Neutrophil (primary cell): ENCODE data around the gene GSTM2.
"Not testable (repeated sequence)": the region's sequence is repeated elsewhere in the genome, so short reads cannot be mapped to it uniquely, and the experiment has no call there.

Experiments
- H3K27ac ChIP-seq: fragments of 200-600 bp; sonication (generic); 2 replicates; pipeline ENCODE4 v1.5.1; 2016; ENCODE audit warnings: mild to moderate bottlenecking, moderate library complexity
- H3K27me3 ChIP-seq: fragments of 200-600 bp; sonication (generic); 2 replicates; pipeline ENCODE4 v1.6.0; 2016; ENCODE audit warnings: mild to moderate bottlenecking
- H3K36me3 ChIP-seq: fragments of 200-600 bp; sonication (generic); 2 replicates; pipeline ENCODE4 v1.5.1; 2017
- H3K4me1 ChIP-seq, 2 experiments: fragments of 200-600 bp in 1 of 2; sonication (generic) in 1 of 2; 1 replicate in 1 of 2; 2 replicates in 1 of 2; pipeline versions ENCODE4 v1.5.1 to v1.6.1; 2013 to 2016; ENCODE audit warnings: low read depth in 1 of 2, low read length in 1 of 2, mild to moderate bottlenecking in 1 of 2, moderate library complexity in 1 of 2; ENCODE audit not compliant: control insufficient read depth in 1 of 2, insufficient read depth in 1 of 2
- H3K4me3 ChIP-seq, 2 experiments: fragments of 200-600 bp in 1 of 2; sonication (generic) in 1 of 2; 1 replicate in 1 of 2; 2 replicates in 1 of 2; pipeline ENCODE4 v1.5.1; 2013 to 2016; ENCODE audit warnings: low read depth in 1 of 2, low read length in 1 of 2, mild to moderate bottlenecking in 1 of 2, moderate library complexity in 1 of 2
- H3K9me3 ChIP-seq: fragments of 200-600 bp; sonication (generic); 2 replicates; pipeline ENCODE4 v1.5.1; 2016
- CTCF ChIP-seq: fragments of 200-600 bp; sonication (generic); IDR thresholded peaks from 2 replicates; pipeline ENCODE4 v1.5.1; 2016; ENCODE audit warnings: antibody characterized with exemption

Gene GSTM2

GRCh38 chr1:109657395-109657794 is 10.5 kb upstream of the GSTM2 start:
- peaks cover 21% of the 10 kb centered on the region for H3K27me3 ChIP-seq
- no peaks in the 10 kb centered on the region for H3K9me3 ChIP-seq
- no peak overlapping the region for H3K4me3 ChIP-seq
- no peak for TF ChIP-seq CTCF
- peaks cover 6 to 12% of the 10 kb centered on the region in 2 experiments for H3K4me1 ChIP-seq
- no peak overlapping the region for H3K27ac ChIP-seq
- H3K36me3 ChIP-seq: no peaks in the 10 kb centered on the region

GRCh38 chr1:109657970-109658369 is 9.9 kb upstream of the GSTM2 start:
- Histone ChIP-seq H3K9me3 (no peaks in the 10 kb centered on the region), H3K36me3 (no peaks in the 10 kb centered on the region), H3K27ac (no peak overlapping the region), H3K4me1 (peaks cover 6 to 12% of the 10 kb centered on the region in 2 experiments), H3K27me3 (peaks cover 19% of the 10 kb centered on the region), H3K4me3 (no peak overlapping the region)
- no peak for TF ChIP-seq CTCF

- peaks cover 6 to 12% of the 10 kb centered on the region in 2 experiments for H3K4me1 ChIP-seq
- H3K27ac ChIP-seq: no peak overlapping the region
- TF ChIP-seq CTCF: no peak
- H3K9me3 ChIP-seq: no peaks in the 10 kb centered on the region
- no peaks in the 10 kb centered on the region for H3K36me3 ChIP-seq
- H3K27me3 ChIP-seq: peaks cover 14% of the 10 kb centered on the region
- no peak overlapping the region for H3K4me3 ChIP-seq
Measured at GRCh38 chr1:109658533-109659042, 9.3 kb upstream of the GSTM2 start.

- no peak for TF ChIP-seq CTCF
- Histone ChIP-seq H3K27me3 (peaks cover 14% of the 10 kb centered on the region), H3K9me3 (no peaks in the 10 kb centered on the region), H3K4me1 (peaks cover 6 to 12% of the 10 kb centered on the region in 2 experiments), H3K36me3 (no peaks in the 10 kb centered on the region), H3K4me3 (no peak overlapping the region), H3K27ac (no peak overlapping the region)
Measured at GRCh38 chr1:109659145-109659544, 8.7 kb upstream of the GSTM2 start.

GRCh38 chr1:109659997-109660690 is 7.7 kb upstream of the GSTM2 start:
- H3K4me3 ChIP-seq: no peak overlapping the region
- H3K9me3 ChIP-seq: no peaks in the 10 kb centered on the region
- peaks cover 5% of the 10 kb centered on the region for H3K27me3 ChIP-seq
- no peaks in the 10 kb centered on the region for H3K36me3 ChIP-seq
- peaks cover 6 to 12% of the 10 kb centered on the region in 2 experiments for H3K4me1 ChIP-seq
- no peak for TF ChIP-seq CTCF
- no peak overlapping the region for H3K27ac ChIP-seq

GRCh38 chr1:109660691-109661026 is 7.2 kb upstream of the GSTM2 start:
- not testable (repeated sequence) for H3K4me1 ChIP-seq, H3K4me3 ChIP-seq, H3K27me3 ChIP-seq, H3K9me3 ChIP-seq, H3K27ac ChIP-seq, H3K36me3 ChIP-seq
